CD14-positive monocyte (primary cell): Measurements from ENCODE around the gene CRIM1. TPM values are rescaled to one million over a fixed set of nuclear protein-coding genes. Genes with fewer than 3 reads are reported as not detected.

ENCODE experiments used
- DNase-seq, 3 donors: peaks; one replicate each; pipeline ENCODE4 v3.0.0-alpha.2; 2011 to 2022
- H2AFZ ChIP-seq: 2 replicates; pipeline ENCODE4 v1.6.0; 2012; ENCODE audit warnings: mild to moderate bottlenecking, low read depth, low read length, inconsistent platforms; ENCODE audit not compliant: insufficient read depth, poor library complexity, severe bottlenecking
- H3K27ac ChIP-seq, 2 donors: 1 replicate in 1 of 2; 2 replicates in 1 of 2; pipeline ENCODE4 v1.5.1; 2012 to 2013; ENCODE audit warnings: low read length in 2 of 2, control low read depth in 1 of 2, inconsistent platforms in 1 of 2, low read depth in 1 of 2, mild to moderate bottlenecking in 1 of 2
- H3K27me3 ChIP-seq, 2 donors: one replicate each; pipeline versions ENCODE4 v1.6.0 to v1.6.1; 2011 to 2013; ENCODE audit warnings: low read length in 2 of 2; ENCODE audit not compliant: control insufficient read depth in 2 of 2, insufficient read depth in 2 of 2
- H3K36me3 ChIP-seq, 2 donors: replicated peaks in 1 of 2; 1 replicate in 1 of 2; 2 replicates in 1 of 2; pipeline versions ENCODE4 v1.5.1 to v1.6.1; 2012 to 2013; ENCODE audit warnings: low read length in 2 of 2, control low read depth in 1 of 2, inconsistent platforms in 1 of 2, mild to moderate bottlenecking in 1 of 2; ENCODE audit not compliant: insufficient read depth in 2 of 2, control insufficient read depth in 1 of 2
- H3K4me1 ChIP-seq, 2 donors: 1 replicate in 1 of 2; 2 replicates in 1 of 2; pipeline versions ENCODE4 v1.5.1 to v1.6.1; 2012 to 2013; ENCODE audit warnings: low read length in 2 of 2, control low read depth in 1 of 2, inconsistent platforms in 1 of 2, mild to moderate bottlenecking in 1 of 2, moderate library complexity in 1 of 2; ENCODE audit not compliant: insufficient read depth in 2 of 2, control insufficient read depth in 1 of 2
- H3K4me2 ChIP-seq: replicated peaks from 2 replicates; pipeline ENCODE3; 2012; ENCODE audit warnings: low read length, moderate library complexity, mild to moderate bottlenecking; ENCODE audit not compliant: poor library complexity, severe bottlenecking; ENCODE audit errors: extremely low read depth
- H3K4me3 ChIP-seq, 3 experiments: fragments of 200-600 bp in 1 of 3; sonication (generic) in 1 of 3; replicated peaks in 1 of 3; 1 replicate in 2 of 3; 2 replicates in 1 of 3; pipeline ENCODE4 v1.5.1; 2011 to 2013; ENCODE audit warnings: low read length in 3 of 3, mild to moderate bottlenecking in 3 of 3, control low read depth in 2 of 3, low read depth in 2 of 3, inconsistent platforms in 1 of 3, moderate library complexity in 1 of 3
- H3K79me2 ChIP-seq: 2 replicates; pipeline ENCODE4 v1.6.0; 2012; ENCODE audit warnings: mild to moderate bottlenecking, control low read depth, inconsistent platforms, low read length, moderate library complexity; ENCODE audit not compliant: insufficient read depth
- H3K9ac ChIP-seq: 2 replicates; pipeline ENCODE4 v1.6.0; 2017; ENCODE audit warnings: low read length, mild to moderate bottlenecking; ENCODE audit not compliant: insufficient read depth, poor library complexity, severe bottlenecking
- H3K9me3 ChIP-seq, 2 donors: replicated peaks in 1 of 2; 1 replicate in 1 of 2; 2 replicates in 1 of 2; pipeline versions ENCODE4 v1.5.1 to v1.6.1; 2012 to 2013; ENCODE audit warnings: low read length in 2 of 2, control low read depth in 1 of 2; ENCODE audit not compliant: control insufficient read depth in 1 of 2, insufficient read depth in 1 of 2
- H4K20me1 ChIP-seq: 2 replicates; pipeline ENCODE4 v1.6.0; 2012; ENCODE audit warnings: mild to moderate bottlenecking, low read length, control low read depth, moderate library complexity; ENCODE audit not compliant: insufficient read depth
- H3K27ac Mint-ChIP-seq, 7 donors: one replicate each; pipeline ENCODE4 v1.8.0; 2020; ENCODE audit warnings: mild to moderate bottlenecking in 7 of 7, mixed read lengths in 7 of 7, moderate library complexity in 6 of 7, inconsistent platforms in 2 of 7
- H3K27me3 Mint-ChIP-seq, 3 donors: one replicate each; pipeline ENCODE4 v1.8.0; 2021 to 2022; ENCODE audit warnings: low read depth in 3 of 3, mild to moderate bottlenecking in 3 of 3, mixed read lengths in 3 of 3, moderate library complexity in 3 of 3, inconsistent platforms in 1 of 3
- H3K36me3 Mint-ChIP-seq, 2 donors: one replicate each; pipeline ENCODE4 v1.8.0; 2020; ENCODE audit warnings: mixed read lengths in 2 of 2, inconsistent platforms in 1 of 2, mild to moderate bottlenecking in 1 of 2
- H3K4me1 Mint-ChIP-seq: one replicate; pipeline ENCODE4 v1.8.0; 2020; ENCODE audit warnings: mild to moderate bottlenecking, mixed read lengths
- H3K4me3 Mint-ChIP-seq, 2 donors: one replicate each; pipeline ENCODE4 v1.8.0; 2020; ENCODE audit warnings: mild to moderate bottlenecking in 2 of 2, mixed read lengths in 2 of 2, moderate library complexity in 1 of 2
- H3K9me3 Mint-ChIP-seq, 7 donors: one replicate each; pipeline ENCODE4 v1.8.0; 2020 to 2022; ENCODE audit warnings: mixed read lengths in 7 of 7, mild to moderate bottlenecking in 6 of 7, moderate library complexity in 6 of 7, inconsistent platforms in 2 of 7
- CTCF ChIP-seq: fragments of 200-600 bp; IDR thresholded peaks from one replicate; pipeline ENCODE4 v1.8.0; 2022; ENCODE audit warnings: antibody characterized with exemption, mild to moderate bottlenecking
- WGBS: methylation state at CpG from one replicate; pipeline ENCODE4 v1.1.5; 2013; ENCODE audit warnings: missing lambda C conversion rate; ENCODE audit not compliant: insufficient coverage; 5-methylcytosine and 5-hydroxymethylcytosine counted together
- intact Hi-C, 2 donors: fragments of 100-400 bp; cut with micrococcal nuclease; formaldehyde crosslinking; loops; one replicate each; pipeline versions ENCODE4 v1.15.0 to v1.15.1; 2023
- polyA plus RNA-seq, 3 donors: library from polyadenylated mRNA; depleted of rRNA in 1 of 3; unstranded in 2 of 3; stranded (reverse) in 1 of 3; fragments of 300-500 nt in 2 of 3; fragments of >200 nt in 1 of 3; fragmentation: Illumina TruSeq in 2 of 3; gene quantifications; 1 replicate in 2 of 3; 2 replicates in 1 of 3; pipeline ENCODE4 v1.2.3, GENCODE V29; 2012 to 2021

CRIM1 gene
- polyA plus RNA-seq, 3 donors: 0.08 to 0.27 TPM; not detected in 1

GRCh38 chr2:36348721-36349120 lies 6.9 kb upstream of the CRIM1 start:
- H3K36me3 Mint-ChIP-seq: no peaks in the 10 kb centered on the region
- intact Hi-C loops: no loop called here

GRCh38 chr2:36351291-36351690 lies 4.3 kb upstream of the CRIM1 start:
- no peak for TF ChIP-seq CTCF
- H3K79me2 ChIP-seq: no peaks in the 10 kb centered on the region
- H3K4me3 ChIP-seq: no peak overlapping the region
- H3K36me3 ChIP-seq: no peaks in the 10 kb centered on the region
- peaks cover 0 to 5% (median 2%) of the 10 kb centered on the region in 7 donors for H3K9me3 Mint-ChIP-seq
- WGBS: 71% methylated on average over 1 of the region's 2 CpGs
- H3K9me3 ChIP-seq: no peaks in the 10 kb centered on the region
- H3K9ac ChIP-seq: no peak overlapping the region
- no peak overlapping the region for H2AFZ ChIP-seq
- H4K20me1 ChIP-seq: no peaks in the 10 kb centered on the region
- peaks cover 15 to 27% (median 17%) of the 10 kb centered on the region in 3 donors for H3K27me3 Mint-ChIP-seq
- intact Hi-C loops: loop anchor here (10.0 kb wide), 2 partner anchors 314 to 434 kb away; no protein-coding TSS in a partner anchor
- H3K4me1 Mint-ChIP-seq: peaks cover 39% of the 10 kb centered on the region
- peak overlapping the region in 1 of 2 donors; percentile 38 for H3K27ac ChIP-seq
- H3K4me3 Mint-ChIP-seq: no peak overlapping the region
- peaks cover 0 to 4% of the 10 kb centered on the region in 2 donors for H3K36me3 Mint-ChIP-seq
- no peak for DNase-seq
- H3K27me3 ChIP-seq: peaks cover 12 to 15% of the 10 kb centered on the region in 2 donors
- H3K4me2 ChIP-seq: no peak overlapping the region
- H3K4me1 ChIP-seq: peaks cover 32 to 35% of the 10 kb centered on the region in 2 donors
- H3K27ac Mint-ChIP-seq: peak overlapping the region in 4 of 7 donors; percentile 27 to 78 (median 59)

More at GRCh38 chr2:36348721-36349120, 6.9 kb upstream of the CRIM1 start:
- no CpG with 5 or more reads among the region's 2 CpGs for WGBS
- Mint-ChIP-seq H3K9me3 (peaks cover 0 to 2% (median 0%) of the 10 kb centered on the region in 7 donors), H3K4me1 (peaks cover 27% of the 10 kb centered on the region), H3K27ac (no peak overlapping the region), H3K4me3 (no peak overlapping the region), H3K27me3 (peaks cover 2 to 6% (median 4%) of the 10 kb centered on the region in 3 donors)
- Histone ChIP-seq H2AFZ (no peak overlapping the region), H3K9ac (no peak overlapping the region), H3K27ac (no peak overlapping the region), H3K4me2 (no peak overlapping the region), H3K79me2 (no peaks in the 10 kb centered on the region), H3K27me3 (peaks cover 0 to 3% of the 10 kb centered on the region in 2 donors), H3K36me3 (no peaks in the 10 kb centered on the region), H3K4me3 (no peak overlapping the region), H3K9me3 (no peaks in the 10 kb centered on the region), H3K4me1 (peaks cover 22 to 24% of the 10 kb centered on the region in 2 donors), H4K20me1 (no peaks in the 10 kb centered on the region)
- TF ChIP-seq CTCF: no peak
- DNase-seq: no peak
